SH-SY5Y (cell line): ENCODE data around the gene SGTA.

Experiments
- GATA2 ChIP-seq: IDR thresholded peaks from 2 replicates; pipeline ENCODE4 v1.6.1; 2011; ENCODE audit warnings: mild to moderate bottlenecking, low read depth, low read length
- GATA3 ChIP-seq: IDR thresholded peaks from 2 replicates; pipeline ENCODE4 v1.6.1; 2011; ENCODE audit warnings: low read depth, mild to moderate bottlenecking, low read length, moderate library complexity

GRCh38 chr19:2706251-2706650 is 76.8 kb downstream of the SGTA start:
- no peak for TF ChIP-seq GATA2
- TF ChIP-seq GATA3, result no peak
